ENCODE results near the gene PCK2.

Gene PCK2

DNA sequence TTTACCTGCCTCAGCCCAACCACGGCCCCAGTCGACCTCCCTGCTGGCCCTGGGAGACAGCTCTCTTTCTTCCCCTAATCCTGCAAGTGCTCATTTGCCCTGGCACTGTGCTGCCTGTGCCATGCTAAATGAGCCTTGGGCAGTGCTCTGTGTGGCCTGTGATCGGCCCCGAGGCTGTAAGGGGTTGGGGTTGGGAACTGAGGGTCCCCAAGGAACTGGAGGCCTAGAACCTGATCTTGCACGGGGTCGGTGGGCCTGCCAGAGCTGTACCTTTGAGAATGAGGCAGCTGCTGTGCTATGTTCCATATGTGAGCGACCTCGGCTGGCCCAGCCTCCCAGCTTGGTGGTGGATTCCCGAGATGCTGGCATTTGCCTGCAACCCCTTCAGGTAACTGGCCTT lies 56.0 kb downstream of the PCK2 start:
- TF ChIP-seq, protein P1, sequence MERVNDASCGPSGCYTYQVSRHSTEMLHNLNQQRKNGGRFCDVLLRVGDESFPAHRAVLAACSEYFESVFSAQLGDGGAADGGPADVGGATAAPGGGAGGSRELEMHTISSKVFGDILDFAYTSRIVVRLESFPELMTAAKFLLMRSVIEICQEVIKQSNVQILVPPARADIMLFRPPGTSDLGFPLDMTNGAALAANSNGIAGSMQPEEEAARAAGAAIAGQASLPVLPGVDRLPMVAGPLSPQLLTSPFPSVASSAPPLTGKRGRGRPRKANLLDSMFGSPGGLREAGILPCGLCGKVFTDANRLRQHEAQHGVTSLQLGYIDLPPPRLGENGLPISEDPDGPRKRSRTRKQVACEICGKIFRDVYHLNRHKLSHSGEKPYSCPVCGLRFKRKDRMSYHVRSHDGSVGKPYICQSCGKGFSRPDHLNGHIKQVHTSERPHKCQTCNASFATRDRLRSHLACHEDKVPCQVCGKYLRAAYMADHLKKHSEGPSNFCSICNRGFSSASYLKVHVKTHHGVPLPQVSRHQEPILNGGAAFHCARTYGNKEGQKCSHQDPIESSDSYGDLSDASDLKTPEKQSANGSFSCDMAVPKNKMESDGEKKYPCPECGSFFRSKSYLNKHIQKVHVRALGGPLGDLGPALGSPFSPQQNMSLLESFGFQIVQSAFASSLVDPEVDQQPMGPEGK (CRISPR knock-in tag; IDR thresholded peaks at IDR 0.05; ENCODE audit: borderline replicate concordance), result no peak
- TF ChIP-seq ARNTL (CRISPR knock-in tag; IDR thresholded peaks at IDR 0.05; ENCODE audit: borderline replicate concordance, low read depth) (no peak), ZNF8 (CRISPR knock-in tag; IDR thresholded peaks at IDR 0.05) (no peak), SNAI2 (CRISPR knock-in tag; IDR thresholded peaks at IDR 0.05) (no peak), CSDC2 (CRISPR knock-in tag; IDR thresholded peaks at IDR 0.05) (no peak), OSR1 (CRISPR knock-in tag; IDR thresholded peaks at IDR 0.05) (no peak)
- TF ChIP-seq, protein P2, sequence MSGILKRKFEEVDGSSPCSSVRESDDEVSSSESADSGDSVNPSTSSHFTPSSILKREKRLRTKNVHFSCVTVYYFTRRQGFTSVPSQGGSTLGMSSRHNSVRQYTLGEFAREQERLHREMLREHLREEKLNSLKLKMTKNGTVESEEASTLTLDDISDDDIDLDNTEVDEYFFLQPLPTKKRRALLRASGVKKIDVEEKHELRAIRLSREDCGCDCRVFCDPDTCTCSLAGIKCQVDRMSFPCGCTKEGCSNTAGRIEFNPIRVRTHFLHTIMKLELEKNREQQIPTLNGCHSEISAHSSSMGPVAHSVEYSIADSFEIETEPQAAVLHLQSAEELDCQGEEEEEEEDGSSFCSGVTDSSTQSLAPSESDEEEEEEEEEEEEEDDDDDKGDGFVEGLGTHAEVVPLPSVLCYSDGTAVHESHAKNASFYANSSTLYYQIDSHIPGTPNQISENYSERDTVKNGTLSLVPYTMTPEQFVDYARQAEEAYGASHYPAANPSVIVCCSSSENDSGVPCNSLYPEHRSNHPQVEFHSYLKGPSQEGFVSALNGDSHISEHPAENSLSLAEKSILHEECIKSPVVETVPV (CRISPR knock-in tag; IDR thresholded peaks at IDR 0.05), result no peak
- no peak for ATAC-seq

DNA sequence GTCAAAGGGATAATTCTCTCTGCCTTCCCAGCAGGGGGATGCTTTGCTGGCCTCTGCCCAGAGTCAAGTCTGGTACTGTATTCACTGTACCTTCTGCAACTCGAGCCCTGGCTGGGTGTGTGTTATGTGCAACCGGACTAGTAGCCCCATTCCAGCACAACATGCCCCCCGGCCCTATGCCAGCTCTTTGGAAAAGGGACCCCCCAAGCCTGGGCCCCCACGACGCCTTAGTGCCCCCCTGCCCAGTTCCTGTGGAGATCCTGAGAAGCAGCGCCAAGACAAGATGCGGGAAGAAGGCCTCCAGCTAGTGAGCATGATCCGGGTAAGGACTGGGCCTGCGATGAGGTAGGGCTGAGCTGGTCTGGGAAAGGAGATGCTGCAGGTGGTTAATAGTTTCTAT lies 56.5 kb downstream of the PCK2 start:
- TF ChIP-seq ZNF565 (CRISPR knock-in tag; conservative IDR thresholded peaks at IDR 0.05; ENCODE audit: low read depth) (no peak), ZFP30 (CRISPR knock-in tag; IDR thresholded peaks at IDR 0.05) (no peak), ESRRG (CRISPR knock-in tag; IDR thresholded peaks at IDR 0.05) (no peak), ARNTL (CRISPR knock-in tag; IDR thresholded peaks at IDR 0.05; ENCODE audit: borderline replicate concordance, low read depth) (no peak), OSR1 (CRISPR knock-in tag; IDR thresholded peaks at IDR 0.05) (no peak), ZNF8 (CRISPR knock-in tag; IDR thresholded peaks at IDR 0.05) (no peak), TCF4 (CRISPR knock-in tag; IDR thresholded peaks at IDR 0.05; ENCODE audit: borderline replicate concordance) (no peak), SNAI2 (CRISPR knock-in tag; IDR thresholded peaks at IDR 0.05) (no peak), ZFP3 (CRISPR knock-in tag; IDR thresholded peaks at IDR 0.05) (no peak), ZNF70 (CRISPR knock-in tag; IDR thresholded peaks at IDR 0.05) (no peak)
- TF ChIP-seq, protein P3, sequence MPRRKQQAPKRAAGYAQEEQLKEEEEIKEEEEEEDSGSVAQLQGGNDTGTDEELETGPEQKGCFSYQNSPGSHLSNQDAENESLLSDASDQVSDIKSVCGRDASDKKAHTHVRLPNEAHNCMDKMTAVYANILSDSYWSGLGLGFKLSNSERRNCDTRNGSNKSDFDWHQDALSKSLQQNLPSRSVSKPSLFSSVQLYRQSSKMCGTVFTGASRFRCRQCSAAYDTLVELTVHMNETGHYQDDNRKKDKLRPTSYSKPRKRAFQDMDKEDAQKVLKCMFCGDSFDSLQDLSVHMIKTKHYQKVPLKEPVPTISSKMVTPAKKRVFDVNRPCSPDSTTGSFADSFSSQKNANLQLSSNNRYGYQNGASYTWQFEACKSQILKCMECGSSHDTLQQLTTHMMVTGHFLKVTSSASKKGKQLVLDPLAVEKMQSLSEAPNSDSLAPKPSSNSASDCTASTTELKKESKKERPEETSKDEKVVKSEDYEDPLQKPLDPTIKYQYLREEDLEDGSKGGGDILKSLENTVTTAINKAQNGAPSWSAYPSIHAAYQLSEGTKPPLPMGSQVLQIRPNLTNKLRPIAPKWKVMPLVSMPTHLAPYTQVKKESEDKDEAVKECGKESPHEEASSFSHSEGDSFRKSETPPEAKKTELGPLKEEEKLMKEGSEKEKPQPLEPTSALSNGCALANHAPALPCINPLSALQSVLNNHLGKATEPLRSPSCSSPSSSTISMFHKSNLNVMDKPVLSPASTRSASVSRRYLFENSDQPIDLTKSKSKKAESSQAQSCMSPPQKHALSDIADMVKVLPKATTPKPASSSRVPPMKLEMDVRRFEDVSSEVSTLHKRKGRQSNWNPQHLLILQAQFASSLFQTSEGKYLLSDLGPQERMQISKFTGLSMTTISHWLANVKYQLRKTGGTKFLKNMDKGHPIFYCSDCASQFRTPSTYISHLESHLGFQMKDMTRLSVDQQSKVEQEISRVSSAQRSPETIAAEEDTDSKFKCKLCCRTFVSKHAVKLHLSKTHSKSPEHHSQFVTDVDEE (CRISPR knock-in tag; IDR thresholded peaks at IDR 0.05), result no peak
- TF ChIP-seq, protein P2 (CRISPR knock-in tag; IDR thresholded peaks at IDR 0.05), result no peak
- TF ChIP-seq, protein P4, sequence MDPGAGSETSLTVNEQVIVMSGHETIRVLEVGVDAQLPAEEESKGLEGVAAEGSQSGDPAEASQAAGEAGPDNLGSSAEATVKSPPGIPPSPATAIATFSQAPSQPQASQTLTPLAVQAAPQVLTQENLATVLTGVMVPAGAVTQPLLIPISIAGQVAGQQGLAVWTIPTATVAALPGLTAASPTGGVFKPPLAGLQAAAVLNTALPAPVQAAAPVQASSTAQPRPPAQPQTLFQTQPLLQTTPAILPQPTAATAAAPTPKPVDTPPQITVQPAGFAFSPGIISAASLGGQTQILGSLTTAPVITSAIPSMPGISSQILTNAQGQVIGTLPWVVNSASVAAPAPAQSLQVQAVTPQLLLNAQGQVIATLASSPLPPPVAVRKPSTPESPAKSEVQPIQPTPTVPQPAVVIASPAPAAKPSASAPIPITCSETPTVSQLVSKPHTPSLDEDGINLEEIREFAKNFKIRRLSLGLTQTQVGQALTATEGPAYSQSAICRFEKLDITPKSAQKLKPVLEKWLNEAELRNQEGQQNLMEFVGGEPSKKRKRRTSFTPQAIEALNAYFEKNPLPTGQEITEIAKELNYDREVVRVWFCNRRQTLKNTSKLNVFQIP (CRISPR knock-in tag; IDR thresholded peaks at IDR 0.05; ENCODE audit: borderline replicate concordance, low read depth), result no peak
- ATAC-seq, result no peak

DNA sequence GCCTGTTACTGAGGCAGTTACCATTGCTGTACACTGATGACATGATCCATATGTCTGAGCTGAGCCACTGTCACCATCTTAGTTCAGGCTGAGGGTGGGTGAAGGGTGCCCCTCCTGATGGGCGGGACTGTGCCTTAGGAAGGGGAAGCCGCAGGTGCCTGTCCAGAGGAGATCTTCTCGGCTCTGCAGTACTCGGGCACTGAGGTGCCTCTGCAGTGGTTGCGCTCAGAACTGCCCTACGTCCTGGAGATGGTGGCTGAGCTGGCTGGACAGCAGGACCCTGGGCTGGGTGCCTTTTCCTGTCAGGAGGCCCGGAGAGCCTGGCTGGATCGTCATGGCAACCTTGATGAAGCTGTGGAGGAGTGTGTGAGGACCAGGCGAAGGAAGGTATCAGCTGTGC lies 56.9 kb downstream of the PCK2 start:
- TF ChIP-seq ZFP30 (CRISPR knock-in tag; IDR thresholded peaks at IDR 0.05), result no peak
- ATAC-seq, result no peak

DNA sequence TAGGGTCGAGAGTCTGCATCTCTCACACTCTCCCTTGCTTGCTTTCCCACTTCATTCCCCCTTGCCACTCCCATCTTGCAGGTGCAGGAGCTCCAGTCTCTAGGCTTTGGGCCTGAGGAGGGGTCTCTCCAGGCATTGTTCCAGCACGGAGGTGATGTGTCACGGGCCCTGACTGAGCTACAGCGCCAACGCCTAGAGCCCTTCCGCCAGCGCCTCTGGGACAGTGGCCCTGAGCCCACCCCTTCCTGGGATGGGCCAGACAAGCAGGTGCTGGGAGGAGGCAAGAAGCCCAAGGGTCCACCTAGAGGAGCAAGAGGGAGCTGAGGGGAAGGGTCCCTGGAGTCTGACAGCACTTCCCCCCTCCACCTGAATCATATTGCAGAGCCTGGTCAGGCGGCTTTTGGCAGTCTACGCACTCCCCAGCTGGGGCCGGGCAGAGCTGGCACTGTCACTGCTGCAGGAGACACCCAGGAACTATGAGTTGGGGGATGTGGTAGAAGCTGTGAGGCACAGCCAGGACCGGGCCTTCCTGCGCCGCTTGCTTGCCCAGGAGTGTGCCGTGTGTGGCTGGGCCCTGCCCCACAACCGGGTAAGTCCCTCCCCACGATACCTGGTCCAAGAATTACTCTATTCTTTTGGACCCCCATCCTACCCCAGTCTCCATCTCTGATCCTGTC lies 57.4 kb downstream of the PCK2 start:
- no peak for ATAC-seq
- TF ChIP-seq SNAI2 (CRISPR knock-in tag; IDR thresholded peaks at IDR 0.05) (no peak), ZFP30 (CRISPR knock-in tag; IDR thresholded peaks at IDR 0.05) (no peak), CSDC2 (CRISPR knock-in tag; IDR thresholded peaks at IDR 0.05) (no peak), RARB (CRISPR knock-in tag; IDR thresholded peaks at IDR 0.05) (no peak), TCF4 (CRISPR knock-in tag; IDR thresholded peaks at IDR 0.05; ENCODE audit: borderline replicate concordance) (no peak), ESRRG (CRISPR knock-in tag; IDR thresholded peaks at IDR 0.05) (no peak), BACH2 (CRISPR knock-in tag; IDR thresholded peaks at IDR 0.05; ENCODE audit: borderline replicate concordance) (no peak), TOX (CRISPR knock-in tag; IDR thresholded peaks at IDR 0.05; ENCODE audit: borderline replicate concordance) (no peak), GLIS3 (CRISPR knock-in tag; IDR thresholded peaks at IDR 0.05) (no peak), ZFP3 (CRISPR knock-in tag; IDR thresholded peaks at IDR 0.05) (no peak)
- TF ChIP-seq, protein P5, sequence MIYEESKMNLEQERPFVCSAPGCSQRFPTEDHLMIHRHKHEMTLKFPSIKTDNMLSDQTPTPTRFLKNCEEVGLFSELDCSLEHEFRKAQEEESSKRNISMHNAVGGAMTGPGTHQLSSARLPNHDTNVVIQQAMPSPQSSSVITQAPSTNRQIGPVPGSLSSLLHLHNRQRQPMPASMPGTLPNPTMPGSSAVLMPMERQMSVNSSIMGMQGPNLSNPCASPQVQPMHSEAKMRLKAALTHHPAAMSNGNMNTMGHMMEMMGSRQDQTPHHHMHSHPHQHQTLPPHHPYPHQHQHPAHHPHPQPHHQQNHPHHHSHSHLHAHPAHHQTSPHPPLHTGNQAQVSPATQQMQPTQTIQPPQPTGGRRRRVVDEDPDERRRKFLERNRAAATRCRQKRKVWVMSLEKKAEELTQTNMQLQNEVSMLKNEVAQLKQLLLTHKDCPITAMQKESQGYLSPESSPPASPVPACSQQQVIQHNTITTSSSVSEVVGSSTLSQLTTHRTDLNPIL (CRISPR knock-in tag; IDR thresholded peaks at IDR 0.05; ENCODE audit: low read depth), result no peak
- TF ChIP-seq, protein P4 (CRISPR knock-in tag; IDR thresholded peaks at IDR 0.05; ENCODE audit: borderline replicate concordance, low read depth), result no peak
- TF ChIP-seq, protein P1 (CRISPR knock-in tag; IDR thresholded peaks at IDR 0.05; ENCODE audit: borderline replicate concordance), result no peak

Data from SK-N-SH treated with all-trans-retinoic acid at 6 μM for 48 hours (cell line).